Stimulated activated naive CD4-positive, alpha-beta T cell treated with Interleukin-2 at 50 U/mL for 16 hours (primary cell): Measurements from ENCODE around the gene SLC6A3.
"Not testable (repeated sequence)": the region's sequence is repeated elsewhere in the genome, so short reads cannot be mapped to it uniquely, and the experiment has no call there.

ENCODE experiments used
- DNase-seq: peaks from one replicate; lab custom pipeline; 2025; lab: John Stamatoyannopoulos, UW

SLC6A3 gene

GRCh38 chr5:1477341-1477740, 32.1 kb upstream of the SLC6A3 start:
- no peak for DNase-seq

- no peak for DNase-seq
These were observed 31.7 kb upstream of the SLC6A3 start for GRCh38 chr5:1476967-1477310.

- no peak for DNase-seq
These were observed 31.1 kb upstream of the SLC6A3 start for GRCh38 chr5:1476181-1476966.

GRCh38 chr5:1475544-1475900, 30.3 kb upstream of the SLC6A3 start:
- not testable (repeated sequence) for DNase-seq

GRCh38 chr5:1474866-1475543, 29.8 kb upstream of the SLC6A3 start:
- no peak for DNase-seq

GRCh38 chr5:1474183-1474839, 29.1 kb upstream of the SLC6A3 start:
- DNase-seq: no peak

GRCh38 chr5:1473746-1474145, 28.5 kb upstream of the SLC6A3 start:
- no peak for DNase-seq

- no peak for DNase-seq
These were observed 27.9 kb upstream of the SLC6A3 start for GRCh38 chr5:1472964-1473628.

GRCh38 chr5:1471997-1472963, 27.0 kb upstream of the SLC6A3 start:
- DNase-seq: no peak

- DNase-seq: no peak
These were observed 26.1 kb upstream of the SLC6A3 start for GRCh38 chr5:1471240-1471853.

- no peak for DNase-seq
These were observed 25.5 kb upstream of the SLC6A3 start for GRCh38 chr5:1470762-1471211.

GRCh38 chr5:1468629-1469527, 23.6 kb upstream of the SLC6A3 start:
- no peak for DNase-seq

GRCh38 chr5:1468247-1468612, 23.0 kb upstream of the SLC6A3 start:
- no peak for DNase-seq

GRCh38 chr5:1467341-1468246, 22.4 kb upstream of the SLC6A3 start:
- no peak for DNase-seq

- DNase-seq: no peak
These were observed 21.5 kb upstream of the SLC6A3 start for GRCh38 chr5:1466631-1467265.

GRCh38 chr5:1465966-1466471, 20.8 kb upstream of the SLC6A3 start:
- DNase-seq: no peak

- no peak for DNase-seq
These were observed 19.9 kb upstream of the SLC6A3 start for GRCh38 chr5:1465117-1465516.

- no peak for DNase-seq
These were observed 19.3 kb upstream of the SLC6A3 start for GRCh38 chr5:1464511-1464910.
